GM21360 (cell line): Measurements from ENCODE around the gene SGMS1.
"Not testable (repeated sequence)": the region's sequence is repeated elsewhere in the genome, so short reads cannot be mapped to it uniquely, and the experiment has no call there.

Experiments
- ATAC-seq: cut with Tn5 transposase; IDR thresholded peaks from one replicate; pipeline ENCODE4 v1.9.1; 2021; ENCODE audit warnings: mild to moderate bottlenecking, moderate library complexity; ENCODE audit not compliant: unreplicated experiment

The SGMS1 gene

DNA sequence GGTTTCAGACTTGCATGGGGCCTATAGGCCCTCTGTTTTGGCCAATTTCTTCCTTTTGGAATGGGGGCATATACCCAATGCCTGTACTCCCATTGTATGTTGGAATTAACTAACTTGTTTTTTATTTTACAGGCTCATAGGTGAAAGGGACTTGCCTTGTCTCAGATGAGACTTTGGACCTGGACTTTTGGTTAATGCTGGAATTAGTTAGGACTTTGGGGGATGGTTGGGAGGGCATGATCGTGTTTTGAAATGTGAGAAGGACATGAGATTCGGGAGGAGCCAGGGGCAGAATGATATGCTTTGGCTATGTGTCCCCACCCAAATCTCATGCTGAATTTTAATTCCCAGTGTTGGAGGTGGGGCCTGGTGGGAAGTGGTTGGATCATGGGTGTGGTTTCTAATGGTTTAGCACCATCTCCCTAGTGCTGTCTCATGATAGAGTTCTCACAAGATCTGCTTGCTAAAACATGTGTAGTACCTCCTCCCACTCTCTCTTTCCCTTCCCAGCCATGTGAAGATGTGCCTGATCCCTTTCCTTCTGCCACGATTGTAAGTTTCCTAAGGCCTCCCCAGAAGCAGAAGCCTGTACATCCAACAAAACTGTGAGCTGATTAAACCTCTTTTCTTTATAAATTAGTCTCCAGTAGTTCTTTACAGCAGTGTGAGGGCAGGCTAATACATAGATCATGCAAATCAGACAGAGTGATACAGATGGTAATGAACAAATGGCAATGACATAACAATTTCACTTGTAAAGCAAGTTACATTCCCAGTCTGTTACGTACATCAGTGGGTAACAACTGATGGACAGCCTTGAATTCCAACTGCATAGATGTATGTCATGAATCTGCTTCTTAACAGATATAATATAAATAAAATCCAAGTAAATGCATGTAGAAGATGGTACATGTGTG, 146.2 kb downstream of the SGMS1 start:
- no peak for ATAC-seq

DNA sequence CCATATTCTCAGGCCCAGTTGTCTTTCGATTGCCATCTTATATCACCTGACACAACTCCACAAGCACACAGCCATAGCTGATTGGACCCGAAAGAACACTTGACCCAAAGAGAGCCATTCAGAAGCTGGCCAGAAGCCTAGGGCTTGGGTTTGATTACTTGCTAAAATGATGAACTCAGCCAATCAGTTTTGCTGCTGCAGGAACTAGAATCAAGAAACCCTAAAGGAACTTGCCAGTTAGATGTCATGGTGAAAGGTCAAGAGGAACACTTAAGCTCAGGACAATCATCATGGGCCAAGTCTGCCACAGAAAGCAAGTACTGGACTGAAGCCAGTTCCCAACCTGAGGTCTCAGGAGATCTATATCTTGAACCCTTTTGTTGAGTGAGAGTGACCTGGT, 150.0 kb downstream of the SGMS1 start:
- ATAC-seq: no peak

DNA sequence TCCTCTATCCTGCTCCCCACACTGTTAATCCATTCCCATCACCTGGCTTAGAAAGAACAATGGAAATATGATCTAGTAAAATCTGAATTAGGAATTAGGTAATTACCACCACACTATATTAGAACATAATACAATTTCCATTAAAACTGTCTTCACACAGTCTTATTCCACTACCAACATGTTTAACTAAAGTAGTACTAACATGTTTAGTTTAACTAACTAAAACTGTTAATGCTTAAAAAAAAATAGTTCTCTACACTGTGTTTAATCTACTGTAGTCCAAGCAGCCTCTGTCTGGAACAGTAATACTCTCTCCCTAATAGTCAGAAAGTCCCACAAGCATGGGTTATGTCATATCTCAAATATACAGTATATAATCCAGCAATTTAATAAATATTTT, 150.8 kb downstream of the SGMS1 start:
- ATAC-seq: no peak

DNA sequence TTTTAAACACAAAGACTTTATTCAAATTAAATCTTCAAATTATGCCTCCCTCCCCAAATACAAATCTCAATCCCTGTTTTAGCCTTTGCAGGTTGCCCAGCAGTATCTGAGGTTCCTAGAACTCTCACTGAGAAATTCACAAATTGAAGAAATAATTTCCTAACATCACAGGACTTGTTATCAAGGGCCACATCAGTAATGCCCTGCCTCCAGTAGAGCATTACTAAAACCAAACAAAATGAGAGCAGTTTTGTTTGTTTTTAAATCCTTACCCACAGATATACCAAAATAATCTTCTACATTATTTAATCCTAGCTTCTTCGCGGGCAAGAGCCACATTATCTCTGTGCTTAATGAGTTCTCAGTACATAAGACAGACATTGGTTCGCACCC, 152.2 kb downstream of the SGMS1 start:
- ATAC-seq: no peak

GRCh38 chr10:50470798-50471582, 152.8 kb downstream of the SGMS1 start:
- ATAC-seq: no peak

- peak; percentile 56 for ATAC-seq
Observed at GRCh38 chr10:50470345-50470744, 153.4 kb downstream of the SGMS1 start.

GRCh38 chr10:50469778-50470193, 154.0 kb downstream of the SGMS1 start:
- ATAC-seq: no peak

DNA sequence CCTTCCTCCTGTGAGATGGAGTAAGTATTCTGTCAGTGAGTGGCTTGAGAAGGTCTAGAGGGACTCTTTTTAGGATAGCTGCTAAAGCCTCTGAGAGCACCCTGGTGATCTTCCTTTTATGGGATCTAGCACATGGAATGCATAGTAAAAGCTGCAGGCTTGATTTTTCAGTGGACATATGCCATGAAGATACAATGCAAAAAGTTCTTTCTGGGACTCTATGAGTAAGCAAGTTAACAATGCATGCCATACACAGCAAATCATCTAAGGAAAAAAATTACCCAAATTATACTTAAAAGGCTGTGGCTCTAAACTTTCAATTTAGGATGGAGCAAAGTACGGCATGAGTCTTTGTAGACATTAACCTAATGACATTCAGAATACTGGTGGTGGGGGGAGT, 154.5 kb downstream of the SGMS1 start:
- no peak for ATAC-seq

GRCh38 chr10:50467209-50467608, 156.5 kb downstream of the SGMS1 start:
- ATAC-seq: no peak

GRCh38 chr10:50464004-50464409, 159.7 kb downstream of the SGMS1 start:
- no peak for ATAC-seq

GRCh38 chr10:50461834-50462233, 161.9 kb downstream of the SGMS1 start:
- ATAC-seq: no peak

DNA sequence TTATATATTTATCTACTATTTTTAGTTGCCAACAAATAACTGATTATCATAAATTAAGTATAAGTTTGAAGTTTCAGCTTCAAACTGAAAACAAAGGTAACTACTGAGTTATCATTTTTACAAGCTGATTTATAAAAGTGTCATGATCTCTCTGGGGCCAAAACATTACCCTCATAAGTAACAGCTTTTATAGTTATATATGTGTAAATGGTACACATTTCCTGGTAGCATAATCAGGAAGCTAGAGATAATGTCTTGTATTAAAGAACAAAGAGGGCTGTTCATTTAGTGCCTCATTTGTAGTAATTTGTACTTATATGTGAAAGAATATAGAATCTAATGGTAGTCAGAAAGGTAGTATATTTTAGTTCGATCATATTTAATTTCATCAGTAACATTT, 162.6 kb downstream of the SGMS1 start:
- no peak for ATAC-seq

GRCh38 chr10:50456719-50457118, 167.0 kb downstream of the SGMS1 start:
- peak; percentile 43 for ATAC-seq

GRCh38 chr10:50453940-50454339, 169.8 kb downstream of the SGMS1 start:
- no peak for ATAC-seq

GRCh38 chr10:50452603-50453002, 171.2 kb downstream of the SGMS1 start:
- no peak for ATAC-seq

DNA sequence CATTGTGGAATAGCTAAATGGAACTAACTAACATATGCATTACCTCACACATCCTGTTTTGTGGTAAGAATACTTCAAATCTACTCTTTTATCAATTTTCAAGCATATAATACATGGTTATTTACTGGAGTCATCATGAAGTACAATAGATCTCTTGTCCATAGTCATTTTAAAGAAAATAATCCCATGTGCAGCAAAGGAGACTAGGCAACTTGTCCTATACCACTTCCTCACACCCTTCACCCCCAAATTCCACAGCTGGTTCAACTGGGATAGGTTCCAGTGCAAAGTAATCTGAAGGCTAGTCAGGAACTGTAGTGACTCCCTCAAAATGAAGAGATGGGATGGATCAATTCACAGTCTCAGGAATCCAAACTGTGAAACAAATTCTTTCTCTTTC, 176.1 kb downstream of the SGMS1 start:
- ATAC-seq: no peak

GRCh38 chr10:50445777-50446176, 178.0 kb downstream of the SGMS1 start:
- not testable (repeated sequence) for ATAC-seq

GRCh38 chr10:50440489-50440888, 183.3 kb downstream of the SGMS1 start:
- no peak for ATAC-seq

DNA sequence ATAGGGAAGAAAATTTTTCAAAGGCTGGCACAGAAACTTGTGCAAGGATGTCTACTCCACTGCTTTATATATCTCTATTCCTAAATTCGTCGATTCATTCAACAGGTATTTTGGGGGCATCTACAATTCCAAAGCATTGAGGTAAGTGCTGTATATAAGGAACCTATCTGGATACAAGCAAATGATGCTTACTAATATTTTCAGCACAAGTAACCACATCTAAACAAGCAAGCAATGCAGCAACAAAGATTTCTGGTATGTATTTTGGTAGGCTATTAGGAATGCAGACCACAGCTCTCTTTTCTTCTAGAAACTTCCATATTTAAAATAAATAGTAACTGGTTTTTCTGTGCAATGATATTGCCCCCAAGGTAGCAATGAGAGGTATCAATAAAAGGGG, 183.9 kb downstream of the SGMS1 start:
- ATAC-seq: no peak

GRCh38 chr10:50439187-50439586, 184.6 kb downstream of the SGMS1 start:
- no peak for ATAC-seq

DNA sequence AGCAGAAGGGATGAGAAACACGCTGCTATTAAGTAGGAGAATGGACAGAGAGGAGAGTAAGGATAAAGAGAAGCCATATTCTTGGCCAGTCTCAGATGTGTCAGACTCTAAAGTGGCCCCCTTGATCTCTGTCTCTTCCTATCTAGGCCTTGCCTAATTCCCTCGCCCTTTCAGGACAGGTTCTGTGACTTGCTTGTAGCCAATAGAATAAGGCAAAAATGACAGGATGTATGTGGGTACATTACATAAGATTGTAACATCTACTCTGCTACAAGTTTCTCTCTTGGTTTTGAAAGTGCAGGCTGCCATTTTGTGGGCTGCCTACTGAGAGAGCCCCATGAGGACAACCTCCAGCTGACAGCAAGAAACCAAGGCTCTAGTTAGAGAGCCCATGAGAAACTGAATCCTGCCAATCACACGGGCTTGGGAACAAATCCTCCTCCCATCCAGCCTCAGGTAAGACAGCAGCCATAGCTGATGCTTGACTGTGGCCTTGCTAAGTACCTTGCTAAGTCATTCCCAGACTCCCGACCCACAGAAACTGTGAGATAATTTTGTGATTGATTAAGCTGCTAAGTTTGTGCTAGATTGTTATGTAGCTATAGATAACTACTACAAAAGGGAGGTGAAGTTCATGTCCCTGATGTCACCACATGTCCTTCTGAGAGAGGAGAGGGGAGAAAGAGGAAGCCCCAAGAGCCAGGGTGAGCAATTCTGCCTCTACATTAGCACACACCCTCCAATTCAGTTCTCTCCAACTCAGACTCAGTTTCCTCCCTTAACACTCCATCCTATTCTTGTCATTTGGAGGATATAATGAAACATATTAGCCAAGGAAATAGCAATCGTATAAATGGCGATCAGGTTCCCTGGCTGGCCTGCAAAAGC, 185.5 kb downstream of the SGMS1 start:
- no peak for ATAC-seq
